ENCODE results near the gene TMA7. TPM values are rescaled to one million over a fixed set of nuclear protein-coding genes. Genes with fewer than 3 reads are reported as not detected.

Gene TMA7
- total RNA-seq, 2 experiments from 2014 or later, result 250 to 313 TPM

GRCh38 chr3:48411606-48412374, 28.3 kb upstream of the TMA7 start:
- BruUV-seq (replicated peaks), result no TSS peak
- intact Hi-C loops (cut with micrococcal nuclease; ENCODE audit: unreplicated experiment), result no loop called here

GRCh38 chr3:48412375-48413001, 27.6 kb upstream of the TMA7 start:
- Histone ChIP-seq H3K9me2 (ENCODE audit: insufficient read depth, low read length) (no peaks in the 10 kb centered on the region), H3K27ac (ENCODE audit: low read depth, low read length, poor library complexity, severe bottlenecking) (no peak overlapping the region), H3K9me3 (ENCODE audit: low read length) (no peaks in the 10 kb centered on the region), H2AFZ (ENCODE audit: low read length) (no peak overlapping the region), H4K20me1 (ENCODE audit: insufficient read depth, low read length) (no peaks in the 10 kb centered on the region), H3K36me3 (ENCODE audit: insufficient read depth, low read length) (no peaks in the 10 kb centered on the region), H3K4me2 (ENCODE audit: low read length) (no peak overlapping the region), H3K4me3 (ENCODE audit: low read depth, low read length, poor library complexity, severe bottlenecking) (no peak overlapping the region), H3K4me1 (ENCODE audit: insufficient read depth, low read length, poor library complexity, severe bottlenecking) (peaks cover 6% of the 10 kb centered on the region), H3K79me2 (ENCODE audit: insufficient read depth, low read depth, low read length) (no peaks in the 10 kb centered on the region)
- TF ChIP-seq EZH2phosphoT487 (IDR thresholded peaks at IDR 0.05; ENCODE audit: borderline replicate concordance, low read depth, low read length) (no peak), CTCF (conservative IDR thresholded peaks at IDR 0.05; ENCODE audit: low read length) (no peak)
- DNase-seq (ENCODE audit: low spot score), result no peak
- intact Hi-C loops (cut with micrococcal nuclease; ENCODE audit: unreplicated experiment), result no loop called here
- ChIA-PET POLR2A (no interaction called here), CTCF (ENCODE audit: unreplicated experiment) (no interaction called here)
- no TSS peak for BruUV-seq (replicated peaks)

More at GRCh38 chr3:48411606-48412374, 28.3 kb upstream of the TMA7 start:
- no peak overlapping the region for H3K4me2 ChIP-seq (ENCODE audit: low read length)
- no peak overlapping the region for H3K4me3 ChIP-seq (ENCODE audit: low read depth, low read length, poor library complexity, severe bottlenecking)
- H2AFZ ChIP-seq (ENCODE audit: low read length), result no peak overlapping the region
- POLR2A ChIA-PET, result interaction anchor here (0.5 kb wide), 1 partner anchor 60 kb away, joined by 3 read pairs; no protein-coding TSS in a partner anchor
- CTCF ChIA-PET (ENCODE audit: unreplicated experiment), result interaction anchor here (0.9 kb wide), 1 partner anchor 11 kb away, joined by 3 read pairs; no protein-coding TSS in a partner anchor
- no peaks in the 10 kb centered on the region for H3K79me2 ChIP-seq (ENCODE audit: insufficient read depth, low read depth, low read length)
- no peaks in the 10 kb centered on the region for H3K9me3 ChIP-seq (ENCODE audit: low read length)
- no peaks in the 10 kb centered on the region for H3K36me3 ChIP-seq (ENCODE audit: insufficient read depth, low read length)
- H4K20me1 ChIP-seq (ENCODE audit: insufficient read depth, low read length), result no peaks in the 10 kb centered on the region
- DNase-seq (ENCODE audit: low spot score), result no peak
- no peak overlapping the region for H3K27ac ChIP-seq (ENCODE audit: low read depth, low read length, poor library complexity, severe bottlenecking)
- no peak for TF ChIP-seq EZH2phosphoT487 (IDR thresholded peaks at IDR 0.05; ENCODE audit: borderline replicate concordance, low read depth, low read length)
- TF ChIP-seq CTCF (conservative IDR thresholded peaks at IDR 0.05; ENCODE audit: low read length), result no peak
- peaks cover 6% of the 10 kb centered on the region for H3K4me1 ChIP-seq (ENCODE audit: insufficient read depth, low read length, poor library complexity, severe bottlenecking)
- no peaks in the 10 kb centered on the region for H3K9me2 ChIP-seq (ENCODE audit: insufficient read depth, low read length)

- no peaks in the 10 kb centered on the region for H3K9me2 ChIP-seq (ENCODE audit: insufficient read depth, low read length)
- H2AFZ ChIP-seq (ENCODE audit: low read length), result no peak overlapping the region
- TF ChIP-seq EZH2phosphoT487 (IDR thresholded peaks at IDR 0.05; ENCODE audit: borderline replicate concordance, low read depth, low read length) (no peak), CTCF (conservative IDR thresholded peaks at IDR 0.05; ENCODE audit: low read length) (no peak)
- ChIA-PET POLR2A (no interaction called here), CTCF (ENCODE audit: unreplicated experiment) (no interaction called here)
- no peaks in the 10 kb centered on the region for H3K36me3 ChIP-seq (ENCODE audit: insufficient read depth, low read length)
- H3K4me1 ChIP-seq (ENCODE audit: insufficient read depth, low read length, poor library complexity, severe bottlenecking), result peaks cover 6% of the 10 kb centered on the region
- no peaks in the 10 kb centered on the region for H3K9me3 ChIP-seq (ENCODE audit: low read length)
- no peak overlapping the region for H3K27ac ChIP-seq (ENCODE audit: low read depth, low read length, poor library complexity, severe bottlenecking)
- H4K20me1 ChIP-seq (ENCODE audit: insufficient read depth, low read length), result no peaks in the 10 kb centered on the region
- H3K4me2 ChIP-seq (ENCODE audit: low read length), result no peak overlapping the region
- DNase-seq (ENCODE audit: low spot score), result no peak
- no TSS peak for BruUV-seq (replicated peaks)
- H3K79me2 ChIP-seq (ENCODE audit: insufficient read depth, low read depth, low read length), result no peaks in the 10 kb centered on the region
- intact Hi-C loops (cut with micrococcal nuclease; ENCODE audit: unreplicated experiment), result no loop called here
- no peak overlapping the region for H3K4me3 ChIP-seq (ENCODE audit: low read depth, low read length, poor library complexity, severe bottlenecking)
Observed at GRCh38 chr3:48413086-48413485, 27.0 kb upstream of the TMA7 start.
